ENCODE data around the gene SESN1.
A peak's percentile ranks its signal among the peaks of the same experiment; 100 is the strongest.

SESN1 gene

DNA sequence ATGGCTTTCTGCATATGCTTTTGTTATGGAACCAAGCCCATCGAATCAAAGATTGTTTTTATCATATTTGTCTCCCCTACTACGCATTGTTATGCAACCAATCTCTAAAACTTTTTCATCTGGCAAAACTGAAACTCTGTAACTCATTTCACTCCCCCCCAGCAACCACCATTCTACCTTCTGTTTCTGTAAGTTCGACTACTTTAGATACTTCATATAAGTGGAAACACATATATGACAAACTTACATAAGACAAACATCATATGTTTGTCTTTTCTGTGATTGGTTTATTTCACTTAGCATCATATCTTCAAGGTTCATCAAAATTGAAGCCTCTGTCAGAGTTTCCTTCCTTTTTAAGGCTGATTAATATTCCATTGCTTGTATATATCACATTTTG, 35.4 kb upstream of the SESN1 start:
- no peak overlapping the region for H3K4me3 ChIP-seq (ENCODE audit: control insufficient read depth in 1 of 7, extremely low read depth in 1 of 7, insufficient read depth in 4 of 7, low read depth in 2 of 7, low read length in 6 of 7)
- no peaks in the 10 kb centered on the region for H3K4me1 ChIP-seq (ENCODE audit: control extremely low read depth in 1 of 4, control insufficient read depth in 4 of 4, insufficient read depth in 4 of 4, low read length in 3 of 4)
- POLR2A ChIA-PET, result no interaction called here
- DNase-seq, result no peak
- H3K27me3 ChIP-seq (replicated peaks in 2 of 5; ENCODE audit: control insufficient read depth in 4 of 5, insufficient read depth in 5 of 5, low read length in 4 of 5), result no peaks in the 10 kb centered on the region
- CTCF ChIA-PET, result interaction anchor here (0.6 kb wide), 1 partner anchor 174 kb away, joined by 3 read pairs; no protein-coding TSS in a partner anchor
- no peaks in the 10 kb centered on the region for H3K9me3 ChIP-seq (ENCODE audit: control extremely low read depth in 1 of 5, control insufficient read depth in 4 of 5, insufficient read depth in 2 of 5, low read depth in 1 of 5, low read length in 4 of 5)
- no peak overlapping the region for H3K27ac ChIP-seq (ENCODE audit: insufficient read depth in 1 of 2, low read depth in 1 of 2, low read length in 2 of 2, poor library complexity in 1 of 2, severe bottlenecking in 2 of 2)
- H3K36me3 ChIP-seq (ENCODE audit: control insufficient read depth in 4 of 4, insufficient read depth in 4 of 4, low read length in 3 of 4), result peaks cover 0 to 7% (median 4%) of the 10 kb centered on the region in 4 experiments
- WGBS (ENCODE audit: insufficient coverage), result 100% methylated on average over 2 of the region's 3 CpGs

DNA sequence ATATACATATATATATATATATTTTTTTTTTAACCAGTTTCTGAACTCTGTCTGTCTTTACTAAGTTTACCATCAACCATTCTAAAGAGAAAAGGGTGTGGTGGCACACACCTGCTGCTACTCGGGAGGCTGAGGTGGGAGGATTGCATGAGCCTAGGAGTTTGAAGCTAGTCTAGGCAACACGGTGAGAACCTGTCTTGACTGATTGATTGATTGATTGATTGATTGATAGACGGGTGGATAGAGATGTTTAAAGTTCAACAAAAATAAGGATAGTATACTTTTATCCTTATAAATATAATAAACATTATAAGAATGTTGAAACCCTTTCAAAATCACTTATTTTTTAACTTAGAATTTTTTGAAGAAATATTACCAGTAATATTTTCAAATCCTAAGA, 30.9 kb upstream of the SESN1 start:
- Histone ChIP-seq H3K27ac (ENCODE audit: insufficient read depth in 1 of 2, low read depth in 1 of 2, low read length in 2 of 2, poor library complexity in 1 of 2, severe bottlenecking in 2 of 2) (no peak overlapping the region), H3K9me3 (ENCODE audit: control extremely low read depth in 1 of 5, control insufficient read depth in 4 of 5, insufficient read depth in 2 of 5, low read depth in 1 of 5, low read length in 4 of 5) (no peaks in the 10 kb centered on the region), H3K4me1 (ENCODE audit: control extremely low read depth in 1 of 4, control insufficient read depth in 4 of 4, insufficient read depth in 4 of 4, low read length in 3 of 4) (peaks cover 0 to 13% (median 8%) of the 10 kb centered on the region in 4 experiments), H3K36me3 (ENCODE audit: control insufficient read depth in 4 of 4, insufficient read depth in 4 of 4, low read length in 3 of 4) (peaks cover 0 to 6% (median under 1%) of the 10 kb centered on the region in 4 experiments), H3K27me3 (replicated peaks in 2 of 5; ENCODE audit: control insufficient read depth in 4 of 5, insufficient read depth in 5 of 5, low read length in 4 of 5) (no peaks in the 10 kb centered on the region), H3K4me3 (ENCODE audit: control insufficient read depth in 1 of 7, extremely low read depth in 1 of 7, insufficient read depth in 4 of 7, low read depth in 2 of 7, low read length in 6 of 7) (no peak overlapping the region)
- ChIA-PET POLR2A (no interaction called here), CTCF (no interaction called here)
- WGBS (ENCODE audit: insufficient coverage), result no CpG with 5 or more reads among the region's 3 CpGs
- no peak for DNase-seq

GRCh38 chr6:109124219-109124618, 29.6 kb upstream of the SESN1 start:
- CTCF ChIA-PET, result no interaction called here
- POLR2A ChIA-PET, result interaction anchor here (0.6 kb wide), 1 partner anchor 22 kb away, joined by 3 read pairs; no protein-coding TSS in a partner anchor
- Histone ChIP-seq H3K4me1 (ENCODE audit: control extremely low read depth in 1 of 4, control insufficient read depth in 4 of 4, insufficient read depth in 4 of 4, low read length in 3 of 4) (peaks cover 0 to 17% (median 9%) of the 10 kb centered on the region in 4 experiments), H3K27me3 (replicated peaks in 2 of 5; ENCODE audit: control insufficient read depth in 4 of 5, insufficient read depth in 5 of 5, low read length in 4 of 5) (no peaks in the 10 kb centered on the region), H3K27ac (ENCODE audit: insufficient read depth in 1 of 2, low read depth in 1 of 2, low read length in 2 of 2, poor library complexity in 1 of 2, severe bottlenecking in 2 of 2) (no peak overlapping the region), H3K4me3 (ENCODE audit: control insufficient read depth in 1 of 7, extremely low read depth in 1 of 7, insufficient read depth in 4 of 7, low read depth in 2 of 7, low read length in 6 of 7) (no peak overlapping the region), H3K36me3 (ENCODE audit: control insufficient read depth in 4 of 4, insufficient read depth in 4 of 4, low read length in 3 of 4) (no peaks in the 10 kb centered on the region), H3K9me3 (ENCODE audit: control extremely low read depth in 1 of 5, control insufficient read depth in 4 of 5, insufficient read depth in 2 of 5, low read depth in 1 of 5, low read length in 4 of 5) (no peaks in the 10 kb centered on the region)
- DNase-seq, result no peak
- 100% methylated on average over 1 of the region's 2 CpGs for WGBS (ENCODE audit: insufficient coverage)

GRCh38 chr6:109121411-109121810, 26.8 kb upstream of the SESN1 start:
- peak in 1 of 3 donors; percentile 15 for DNase-seq
- Histone ChIP-seq H3K27me3 (replicated peaks in 2 of 5; ENCODE audit: control insufficient read depth in 4 of 5, insufficient read depth in 5 of 5, low read length in 4 of 5) (no peaks in the 10 kb centered on the region), H3K4me1 (ENCODE audit: control extremely low read depth in 1 of 4, control insufficient read depth in 4 of 4, insufficient read depth in 4 of 4, low read length in 3 of 4) (peaks cover 3 to 23% (median 11%) of the 10 kb centered on the region in 4 experiments), H3K4me3 (ENCODE audit: control insufficient read depth in 1 of 7, extremely low read depth in 1 of 7, insufficient read depth in 4 of 7, low read depth in 2 of 7, low read length in 6 of 7) (peak overlapping the region in 3 of 7 experiments; percentile 7 to 70 (median 58)), H3K36me3 (ENCODE audit: control insufficient read depth in 4 of 4, insufficient read depth in 4 of 4, low read length in 3 of 4) (no peaks in the 10 kb centered on the region), H3K27ac (ENCODE audit: insufficient read depth in 1 of 2, low read depth in 1 of 2, low read length in 2 of 2, poor library complexity in 1 of 2, severe bottlenecking in 2 of 2) (peak overlapping the region in 1 of 2 experiments; percentile 82), H3K9me3 (ENCODE audit: control extremely low read depth in 1 of 5, control insufficient read depth in 4 of 5, insufficient read depth in 2 of 5, low read depth in 1 of 5, low read length in 4 of 5) (no peaks in the 10 kb centered on the region)
- ChIA-PET CTCF (no interaction called here), POLR2A (no interaction called here)

DNA sequence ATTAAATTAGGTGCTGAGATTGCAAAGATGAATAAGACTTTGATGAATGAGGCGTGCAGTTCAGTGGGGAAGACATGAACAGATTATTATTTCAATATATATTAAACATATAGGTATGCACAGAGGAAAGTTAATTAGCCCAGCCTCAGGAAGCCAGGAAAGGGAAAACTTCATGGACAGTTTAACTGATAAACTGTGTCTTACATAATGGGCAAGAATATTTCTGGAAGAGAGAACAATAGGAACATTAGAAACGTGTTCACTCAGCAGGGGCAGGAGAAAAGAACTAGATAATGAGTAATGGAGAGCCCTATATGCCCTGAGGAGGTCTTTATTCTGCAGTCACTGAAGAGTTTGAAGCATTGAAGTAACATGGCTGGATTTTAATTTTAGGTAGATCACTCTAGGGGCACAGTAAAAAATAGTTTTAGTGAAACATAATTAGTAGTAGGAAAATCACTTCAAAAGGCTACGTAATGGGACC, 24.3 kb upstream of the SESN1 start:
- Histone ChIP-seq H3K4me3 (ENCODE audit: control insufficient read depth in 1 of 7, extremely low read depth in 1 of 7, insufficient read depth in 4 of 7, low read depth in 2 of 7, low read length in 6 of 7) (no peak overlapping the region), H3K27ac (ENCODE audit: insufficient read depth in 1 of 2, low read depth in 1 of 2, low read length in 2 of 2, poor library complexity in 1 of 2, severe bottlenecking in 2 of 2) (no peak overlapping the region), H3K27me3 (replicated peaks in 2 of 5; ENCODE audit: control insufficient read depth in 4 of 5, insufficient read depth in 5 of 5, low read length in 4 of 5) (no peaks in the 10 kb centered on the region), H3K36me3 (ENCODE audit: control insufficient read depth in 4 of 4, insufficient read depth in 4 of 4, low read length in 3 of 4) (no peaks in the 10 kb centered on the region), H3K9me3 (ENCODE audit: control extremely low read depth in 1 of 5, control insufficient read depth in 4 of 5, insufficient read depth in 2 of 5, low read depth in 1 of 5, low read length in 4 of 5) (no peaks in the 10 kb centered on the region), H3K4me1 (ENCODE audit: control extremely low read depth in 1 of 4, control insufficient read depth in 4 of 4, insufficient read depth in 4 of 4, low read length in 3 of 4) (peaks cover 3 to 23% (median 11%) of the 10 kb centered on the region in 4 experiments)
- WGBS (ENCODE audit: insufficient coverage), result 90% methylated on average over 2 of the region's 3 CpGs
- ChIA-PET CTCF (no interaction called here), POLR2A (interaction anchor here (0.6 kb wide), 1 partner anchor 265 kb away, joined by 5 read pairs; no protein-coding TSS in a partner anchor)
- DNase-seq, result no peak

- no peaks in the 10 kb centered on the region for H3K27me3 ChIP-seq (replicated peaks in 2 of 5; ENCODE audit: control insufficient read depth in 4 of 5, insufficient read depth in 5 of 5, low read length in 4 of 5)
- WGBS (ENCODE audit: insufficient coverage), result 94% methylated on average over 5 of the region's 5 CpGs
These were observed 23.7 kb upstream of the SESN1 start for GRCh38 chr6:109118337-109118736.

DNA sequence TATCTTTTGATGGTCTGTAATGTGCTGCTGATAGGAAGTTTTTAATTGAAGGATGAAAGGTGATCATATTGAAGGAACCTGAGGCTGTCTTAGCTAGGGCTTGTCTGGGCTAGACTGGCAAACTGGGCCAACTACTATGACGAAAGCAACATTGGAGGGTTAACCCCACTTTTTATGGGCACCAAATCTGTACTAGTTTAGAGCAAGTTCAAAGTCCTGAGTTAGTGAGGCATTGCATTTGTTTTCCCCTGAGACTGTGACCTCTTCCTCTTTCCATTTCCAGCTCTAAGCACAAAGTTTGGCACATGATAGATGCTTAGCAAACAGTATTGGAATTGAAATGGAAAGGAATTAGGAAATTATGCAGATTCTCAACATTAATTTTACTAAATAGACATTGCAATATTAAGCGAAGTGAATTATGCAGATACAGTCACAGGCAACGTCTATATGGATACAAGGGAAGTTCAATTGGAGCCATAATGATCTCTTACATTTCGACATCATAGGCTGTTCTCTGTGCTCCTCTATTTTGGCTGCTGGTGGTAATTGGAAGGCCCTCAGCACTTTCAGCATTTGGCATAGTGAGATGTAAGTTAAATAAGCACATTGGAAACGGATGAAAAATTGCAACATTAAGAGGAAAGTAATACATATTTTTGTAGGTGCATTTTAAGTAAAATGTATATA, 22.8 kb upstream of the SESN1 start:
- Histone ChIP-seq H3K4me1 (ENCODE audit: control extremely low read depth in 1 of 4, control insufficient read depth in 4 of 4, insufficient read depth in 4 of 4, low read length in 3 of 4) (peaks cover 3 to 23% (median 11%) of the 10 kb centered on the region in 4 experiments), H3K4me3 (ENCODE audit: control insufficient read depth in 1 of 7, extremely low read depth in 1 of 7, insufficient read depth in 4 of 7, low read depth in 2 of 7, low read length in 6 of 7) (no peak overlapping the region), H3K36me3 (ENCODE audit: control insufficient read depth in 4 of 4, insufficient read depth in 4 of 4, low read length in 3 of 4) (no peaks in the 10 kb centered on the region), H3K27me3 (replicated peaks in 2 of 5; ENCODE audit: control insufficient read depth in 4 of 5, insufficient read depth in 5 of 5, low read length in 4 of 5) (no peaks in the 10 kb centered on the region), H3K9me3 (ENCODE audit: control extremely low read depth in 1 of 5, control insufficient read depth in 4 of 5, insufficient read depth in 2 of 5, low read depth in 1 of 5, low read length in 4 of 5) (no peaks in the 10 kb centered on the region), H3K27ac (ENCODE audit: insufficient read depth in 1 of 2, low read depth in 1 of 2, low read length in 2 of 2, poor library complexity in 1 of 2, severe bottlenecking in 2 of 2) (peak overlapping the region in 1 of 2 experiments; percentile 6)
- ChIA-PET POLR2A (interaction anchor here (1.3 kb wide), 1 partner anchor 265 kb away, joined by 3 read pairs; the partner anchor contains the start of gene CD164), CTCF (no interaction called here)
- WGBS (ENCODE audit: insufficient coverage), result 79% methylated on average over 5 of the region's 5 CpGs
- peak in 2 of 3 donors; percentile 49 to 61 for DNase-seq

More at GRCh38 chr6:109118337-109118736, 23.7 kb upstream of the SESN1 start:
- POLR2A ChIA-PET, result interaction anchor here (1.3 kb wide), 1 partner anchor 265 kb away, joined by 3 read pairs; the partner anchor contains the start of gene CD164
- H3K36me3 ChIP-seq (ENCODE audit: control insufficient read depth in 4 of 4, insufficient read depth in 4 of 4, low read length in 3 of 4), result no peaks in the 10 kb centered on the region
- H3K9me3 ChIP-seq (ENCODE audit: control extremely low read depth in 1 of 5, control insufficient read depth in 4 of 5, insufficient read depth in 2 of 5, low read depth in 1 of 5, low read length in 4 of 5), result no peaks in the 10 kb centered on the region
- peaks cover 3 to 23% (median 11%) of the 10 kb centered on the region in 4 experiments for H3K4me1 ChIP-seq (ENCODE audit: control extremely low read depth in 1 of 4, control insufficient read depth in 4 of 4, insufficient read depth in 4 of 4, low read length in 3 of 4)
- CTCF ChIA-PET, result no interaction called here
- H3K27ac ChIP-seq (ENCODE audit: insufficient read depth in 1 of 2, low read depth in 1 of 2, low read length in 2 of 2, poor library complexity in 1 of 2, severe bottlenecking in 2 of 2), result no peak overlapping the region
- DNase-seq, result no peak
- no peak overlapping the region for H3K4me3 ChIP-seq (ENCODE audit: control insufficient read depth in 1 of 7, extremely low read depth in 1 of 7, insufficient read depth in 4 of 7, low read depth in 2 of 7, low read length in 6 of 7)
